ENCODE results near the gene CTNND2.

The CTNND2 gene

GRCh38 chr5:11511878-11512277 lies 392.4 kb downstream of the CTNND2 start:
- no peaks in the 10 kb centered on the region for H3K9me3 Mint-ChIP-seq
- no peak overlapping the region for H3K27ac Mint-ChIP-seq
- no peak overlapping the region for H3K4me3 Mint-ChIP-seq
- H3K4me1 Mint-ChIP-seq: no peaks in the 10 kb centered on the region
- ATAC-seq (replicated peaks) (no peak), DNase-seq (no peak)
- H3K36me3 Mint-ChIP-seq: no peaks in the 10 kb centered on the region
- H3K27me3 Mint-ChIP-seq: no peaks in the 10 kb centered on the region

- H3K27ac Mint-ChIP-seq: no peak overlapping the region
- H3K27me3 Mint-ChIP-seq: no peaks in the 10 kb centered on the region
- no peak overlapping the region for H3K4me3 Mint-ChIP-seq
- ATAC-seq (replicated peaks) (no peak), DNase-seq (no peak)
- H3K9me3 Mint-ChIP-seq: no peaks in the 10 kb centered on the region
- no peaks in the 10 kb centered on the region for H3K4me1 Mint-ChIP-seq
- H3K36me3 Mint-ChIP-seq: no peaks in the 10 kb centered on the region
Observed at GRCh38 chr5:11510889-11511288, 393.4 kb downstream of the CTNND2 start.

- H3K27me3 Mint-ChIP-seq: no peaks in the 10 kb centered on the region
- ATAC-seq (replicated peaks) (no peak), DNase-seq (no peak)
- H3K4me3 Mint-ChIP-seq: no peak overlapping the region
- H3K9me3 Mint-ChIP-seq: no peaks in the 10 kb centered on the region
- H3K4me1 Mint-ChIP-seq: no peaks in the 10 kb centered on the region
- H3K27ac Mint-ChIP-seq: no peak overlapping the region
- H3K36me3 Mint-ChIP-seq: no peaks in the 10 kb centered on the region
Observed at GRCh38 chr5:11509793-11510192, 394.5 kb downstream of the CTNND2 start.

DNA sequence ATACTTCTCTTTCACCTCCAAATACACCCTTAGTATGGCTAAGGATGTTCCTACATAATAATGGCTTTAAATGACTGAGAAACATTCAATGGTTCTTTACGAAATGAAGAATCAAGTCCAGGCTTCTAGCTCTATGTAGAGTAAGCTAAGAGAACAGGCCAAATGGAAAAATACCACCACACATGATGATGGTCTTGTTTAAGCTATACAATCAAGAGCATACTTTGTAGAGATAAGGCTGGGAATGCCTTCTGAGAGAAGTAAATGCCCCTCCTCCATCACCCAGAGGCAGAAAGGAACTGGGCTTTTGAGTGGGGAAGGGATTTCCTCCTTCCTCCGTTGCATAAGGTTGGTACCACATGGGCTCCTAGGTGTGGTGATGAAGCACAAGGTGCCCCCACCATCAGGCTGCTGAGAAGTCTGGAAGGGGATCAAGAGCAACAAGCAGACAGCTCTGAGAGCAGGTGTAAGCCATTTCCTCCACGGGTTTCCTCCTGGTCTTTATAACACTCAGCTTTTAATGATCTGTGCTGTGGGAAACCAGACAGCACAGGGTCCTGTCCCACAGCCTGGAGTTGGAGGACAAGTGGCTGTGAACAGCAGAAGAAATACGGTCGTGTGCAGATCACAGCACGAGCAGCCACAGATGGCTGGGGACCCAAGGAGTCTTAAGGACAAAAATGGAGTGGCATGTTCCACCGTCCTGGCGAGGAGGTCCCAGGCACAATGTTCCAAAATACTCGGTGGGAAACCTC lies 396.9 kb downstream of the CTNND2 start:
- Mint-ChIP-seq H3K4me3 (no peak overlapping the region), H3K36me3 (no peaks in the 10 kb centered on the region), H3K4me1 (no peaks in the 10 kb centered on the region), H3K9me3 (no peaks in the 10 kb centered on the region), H3K27me3 (no peaks in the 10 kb centered on the region), H3K27ac (no peak overlapping the region)
- DNase-seq (no peak), ATAC-seq (replicated peaks) (no peak)

DNA sequence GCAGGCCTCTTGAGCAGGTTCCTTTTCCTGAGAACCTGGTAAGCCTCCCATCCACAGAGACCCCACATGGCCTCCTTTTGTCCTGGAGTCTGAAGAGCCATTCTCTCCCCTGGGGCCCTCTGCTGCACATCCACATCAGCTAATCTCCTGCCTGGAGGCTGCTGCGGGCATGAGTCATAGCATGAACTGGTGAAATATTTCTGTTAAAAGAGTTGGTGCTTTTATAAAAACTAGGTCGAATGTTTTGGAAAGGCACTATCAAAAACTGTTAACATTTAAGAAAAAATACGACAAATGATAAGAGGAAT lies 399.4 kb downstream of the CTNND2 start:
- Mint-ChIP-seq H3K27me3 (no peaks in the 10 kb centered on the region), H3K27ac (no peak overlapping the region), H3K4me3 (no peak overlapping the region), H3K36me3 (no peaks in the 10 kb centered on the region), H3K9me3 (no peaks in the 10 kb centered on the region), H3K4me1 (no peaks in the 10 kb centered on the region)
- DNase-seq (no peak), ATAC-seq (replicated peaks) (no peak)

DNA sequence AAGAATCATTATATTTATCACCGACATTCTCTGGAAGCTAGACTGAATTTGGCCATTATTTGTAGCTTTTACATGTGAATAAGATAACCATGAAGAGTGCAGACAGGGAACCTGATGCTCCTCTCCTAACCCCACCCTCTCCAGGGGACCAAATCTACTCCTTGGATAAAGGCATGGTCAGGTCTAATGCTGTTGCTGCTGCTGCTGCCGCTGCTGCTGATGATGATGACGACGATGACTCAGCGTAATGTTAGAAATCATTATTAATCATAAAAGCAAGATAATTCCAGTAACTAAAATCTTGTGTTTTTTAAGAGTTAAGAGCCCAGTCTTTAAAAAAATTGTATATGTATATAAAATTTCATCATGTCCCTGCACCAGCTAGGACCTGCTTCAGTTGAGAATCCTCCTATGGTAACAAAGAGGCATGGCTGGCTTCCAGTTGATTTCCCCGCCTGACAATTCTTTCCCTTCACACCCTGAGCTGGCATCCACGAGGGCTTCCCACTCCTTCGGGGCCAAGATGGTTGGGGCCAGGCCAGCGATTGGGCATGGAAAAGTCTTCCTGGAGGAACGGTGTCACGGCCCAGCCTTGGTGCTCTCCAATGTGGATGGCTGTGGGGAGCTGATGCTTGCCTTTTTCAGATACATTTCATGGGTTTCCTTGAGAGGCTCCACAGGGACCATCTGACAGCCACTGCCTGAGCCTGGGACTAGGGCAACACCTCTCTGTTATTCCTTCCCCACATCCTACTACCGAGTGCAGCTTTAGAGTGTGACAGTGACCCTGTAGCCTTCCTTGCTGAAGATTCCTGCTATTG lies 400.0 kb downstream of the CTNND2 start:
- no peaks in the 10 kb centered on the region for H3K9me3 Mint-ChIP-seq
- ATAC-seq (replicated peaks) (no peak), DNase-seq (no peak)
- no peaks in the 10 kb centered on the region for H3K36me3 Mint-ChIP-seq
- no peaks in the 10 kb centered on the region for H3K27me3 Mint-ChIP-seq
- no peaks in the 10 kb centered on the region for H3K4me1 Mint-ChIP-seq
- H3K4me3 Mint-ChIP-seq: no peak overlapping the region
- no peak overlapping the region for H3K27ac Mint-ChIP-seq

DNA sequence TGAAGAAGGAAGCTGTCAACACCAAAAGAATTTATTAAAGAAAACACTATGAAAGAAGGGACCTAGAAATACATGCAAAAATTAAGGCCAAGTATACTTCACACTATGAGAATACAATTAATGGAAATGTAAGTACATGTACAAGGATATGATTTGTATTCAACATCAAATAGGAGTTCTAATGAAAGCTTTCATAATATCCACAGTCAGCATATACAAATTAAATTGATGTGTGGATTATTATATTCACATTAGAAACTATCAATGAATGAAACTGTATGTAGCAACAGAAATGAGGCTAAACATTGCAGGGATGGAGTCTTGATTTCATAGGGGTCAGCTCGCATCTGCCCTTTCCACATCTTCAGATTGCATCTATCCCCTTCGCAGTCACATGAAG lies 401.5 kb downstream of the CTNND2 start:
- ATAC-seq (replicated peaks) (no peak), DNase-seq (no peak)
- no peak overlapping the region for H3K27ac Mint-ChIP-seq
- no peaks in the 10 kb centered on the region for H3K4me1 Mint-ChIP-seq
- no peaks in the 10 kb centered on the region for H3K27me3 Mint-ChIP-seq
- H3K4me3 Mint-ChIP-seq: no peak overlapping the region
- no peaks in the 10 kb centered on the region for H3K36me3 Mint-ChIP-seq
- no peaks in the 10 kb centered on the region for H3K9me3 Mint-ChIP-seq

DNA sequence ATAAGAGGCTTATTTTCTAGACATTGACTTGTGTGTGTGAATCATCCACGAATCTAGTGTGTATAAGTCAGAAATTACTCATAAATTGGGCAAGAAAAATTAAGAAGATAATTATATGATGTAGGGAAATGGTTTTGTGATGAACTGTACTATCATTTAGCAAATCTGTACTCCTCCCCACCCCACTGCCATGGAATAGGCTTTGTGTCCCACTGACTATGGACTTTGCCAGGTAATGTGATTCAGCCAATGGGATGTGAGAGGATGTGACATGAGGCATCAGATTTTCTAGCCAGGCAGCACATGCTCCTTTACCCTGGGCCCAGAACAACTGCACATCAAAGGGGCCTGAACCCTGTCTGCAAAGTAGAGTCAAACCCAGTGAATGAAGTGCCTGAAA lies 406.6 kb downstream of the CTNND2 start:
- H3K4me3 Mint-ChIP-seq: no peak overlapping the region

GRCh38 chr5:11496137-11496719 lies 408.0 kb downstream of the CTNND2 start:
- no peaks in the 10 kb centered on the region for H3K4me1 Mint-ChIP-seq
- ATAC-seq (replicated peaks): no peak
- H3K27me3 Mint-ChIP-seq: no peaks in the 10 kb centered on the region
- H3K36me3 Mint-ChIP-seq: no peaks in the 10 kb centered on the region
- DNase-seq: no peak
- peaks cover 0 to 6% of the 10 kb centered on the region in 2 donors for H3K9me3 Mint-ChIP-seq
- no peak overlapping the region for H3K4me3 Mint-ChIP-seq
- H3K27ac Mint-ChIP-seq: no peak overlapping the region

More for the DNA sequence above, 406.6 kb downstream of the CTNND2 start:
- H3K27ac Mint-ChIP-seq: no peak overlapping the region
- H3K9me3 Mint-ChIP-seq: peaks cover 0 to 6% of the 10 kb centered on the region in 2 donors
- DNase-seq (no peak), ATAC-seq (replicated peaks) (no peak)
- no peaks in the 10 kb centered on the region for H3K36me3 Mint-ChIP-seq
- no peaks in the 10 kb centered on the region for H3K27me3 Mint-ChIP-seq
- no peaks in the 10 kb centered on the region for H3K4me1 Mint-ChIP-seq

GRCh38 chr5:11494340-11494739 lies 409.9 kb downstream of the CTNND2 start:
- peaks cover 0 to 6% of the 10 kb centered on the region in 2 donors for H3K9me3 Mint-ChIP-seq
- no peak overlapping the region for H3K27ac Mint-ChIP-seq
- no peaks in the 10 kb centered on the region for H3K27me3 Mint-ChIP-seq
- H3K4me1 Mint-ChIP-seq: no peaks in the 10 kb centered on the region
- no peak for ATAC-seq (replicated peaks)
- no peaks in the 10 kb centered on the region for H3K36me3 Mint-ChIP-seq
- H3K4me3 Mint-ChIP-seq: no peak overlapping the region
- DNase-seq: no peak

- no peak overlapping the region for H3K4me3 Mint-ChIP-seq
- ATAC-seq (replicated peaks): no peak
- H3K4me1 Mint-ChIP-seq: no peaks in the 10 kb centered on the region
- H3K27ac Mint-ChIP-seq: no peak overlapping the region
- H3K9me3 Mint-ChIP-seq: peaks cover 0 to 2% of the 10 kb centered on the region in 2 donors
- DNase-seq: no peak
- H3K36me3 Mint-ChIP-seq: no peaks in the 10 kb centered on the region
- H3K27me3 Mint-ChIP-seq: no peaks in the 10 kb centered on the region
Observed at GRCh38 chr5:11491404-11492075, 412.7 kb downstream of the CTNND2 start.

DNA sequence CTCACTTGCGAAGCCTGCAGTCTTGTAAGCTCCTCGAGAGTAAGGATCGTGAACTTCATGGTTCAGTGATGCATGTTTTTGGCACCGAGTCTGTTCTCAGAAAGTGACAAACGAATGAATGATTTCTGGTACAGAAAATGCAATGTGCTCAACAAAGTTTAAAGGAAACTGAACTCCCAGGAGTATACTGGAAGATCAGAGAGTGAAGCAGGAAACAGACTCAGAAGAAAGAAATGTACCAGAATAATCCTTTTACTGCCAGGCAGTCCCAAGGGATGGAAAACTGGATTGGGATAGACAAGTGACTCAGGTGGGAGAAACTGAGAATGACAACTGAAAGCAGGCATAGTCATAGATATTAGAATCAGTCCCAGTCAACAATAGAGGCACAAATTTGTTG lies 420.6 kb downstream of the CTNND2 start:
- Mint-ChIP-seq H3K27me3 (peaks cover 0 to 3% of the 10 kb centered on the region in 2 donors), H3K27ac (no peak overlapping the region), H3K4me1 (no peaks in the 10 kb centered on the region), H3K4me3 (no peak overlapping the region), H3K9me3 (peaks cover 0 to 5% of the 10 kb centered on the region in 2 donors), H3K36me3 (no peaks in the 10 kb centered on the region)
- DNase-seq (no peak), ATAC-seq (replicated peaks) (no peak)

DNA sequence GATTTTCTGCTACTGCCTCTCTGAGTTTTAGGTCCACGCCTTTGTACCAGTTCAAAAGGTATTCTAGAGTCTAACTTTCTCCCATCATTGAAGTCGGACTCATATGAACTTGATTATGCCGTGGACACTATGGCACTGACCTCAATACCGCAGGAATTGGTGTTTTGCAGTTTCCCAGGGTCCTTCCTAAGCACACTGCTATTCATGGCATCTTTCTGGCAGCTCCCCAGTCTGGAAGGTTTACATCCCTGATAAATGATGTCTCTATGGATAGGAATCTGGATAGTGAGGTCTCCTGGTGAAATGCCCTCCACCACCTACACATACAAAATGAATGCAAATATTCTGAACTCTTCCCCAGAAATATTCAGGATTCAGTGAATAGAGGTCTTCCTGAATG lies 422.2 kb downstream of the CTNND2 start:
- Mint-ChIP-seq H3K27ac (no peak overlapping the region), H3K4me1 (no peaks in the 10 kb centered on the region), H3K9me3 (peaks cover 0 to 3% of the 10 kb centered on the region in 2 donors), H3K27me3 (peaks cover 0 to 3% of the 10 kb centered on the region in 2 donors), H3K4me3 (no peak overlapping the region), H3K36me3 (no peaks in the 10 kb centered on the region)
- DNase-seq (no peak), ATAC-seq (replicated peaks) (no peak)

DNA sequence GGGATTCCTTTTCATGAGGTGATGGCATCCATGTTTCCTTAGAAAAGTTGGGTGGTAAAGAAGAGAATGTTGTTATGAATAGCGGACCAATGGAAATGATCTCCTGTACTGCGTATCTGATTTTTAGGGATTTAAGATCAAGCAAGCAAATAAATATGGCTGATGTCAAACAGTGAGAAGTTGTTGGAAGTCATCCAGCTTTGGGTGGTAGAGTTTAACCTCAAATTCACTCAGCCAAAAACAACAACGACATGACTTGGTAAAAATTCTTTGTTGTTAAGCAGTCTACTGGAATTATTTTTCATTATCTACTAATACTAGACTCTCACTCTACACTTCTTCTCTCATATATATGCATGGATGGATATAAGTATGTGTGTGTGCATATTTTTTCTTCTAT lies 426.5 kb downstream of the CTNND2 start:
- peaks cover 0 to 3% of the 10 kb centered on the region in 2 donors for H3K27me3 Mint-ChIP-seq
- no peaks in the 10 kb centered on the region for H3K4me1 Mint-ChIP-seq
- H3K36me3 Mint-ChIP-seq: no peaks in the 10 kb centered on the region
- no peak for ATAC-seq (replicated peaks)
- no peak overlapping the region for H3K4me3 Mint-ChIP-seq
- no peak overlapping the region for H3K27ac Mint-ChIP-seq
- H3K9me3 Mint-ChIP-seq: peaks cover 0 to 2% of the 10 kb centered on the region in 2 donors
- DNase-seq: no peak
